CD4-positive, alpha-beta memory T cell (primary cell): ENCODE results near the gene HDGFL2. TPM values are rescaled to one million over a fixed set of nuclear protein-coding genes. Genes with fewer than 3 reads are reported as not detected.

Experiments
- CTCF ChIA-PET: fragments of 350-600 bp; sonication (Branson Sonifier 250); formaldehyde crosslinking; loops from one replicate; lab custom pipeline; 2021; ENCODE audit warnings: inconsistent platforms; ENCODE audit not compliant: partially characterized antibody; lab: Charles Lee
- POLR2A ChIA-PET: fragments of 350-600 bp; sonication (Branson Sonifier 250); formaldehyde crosslinking; loops from one replicate; lab custom pipeline; 2021; ENCODE audit not compliant: partially characterized antibody; lab: Charles Lee
- DNase-seq, 5 donors: peaks; one replicate each; pipeline versions ENCODE4 v3.0.0 to v3.0.0-alpha.2; 2020 to 2022; ENCODE audit warnings: mixed read lengths in 1 of 5
- H3K27ac ChIP-seq: one replicate; pipeline ENCODE4 v1.7.0; 2013; ENCODE audit warnings: low read depth, low read length
- H3K27me3 ChIP-seq: 2 replicates; pipeline ENCODE4 v1.7.0; 2013; ENCODE audit warnings: mild to moderate bottlenecking, low read length, moderate library complexity; ENCODE audit not compliant: insufficient read depth
- H3K36me3 ChIP-seq: 2 replicates; pipeline ENCODE4 v1.7.0; 2013; ENCODE audit warnings: mild to moderate bottlenecking, low read length, moderate library complexity; ENCODE audit not compliant: insufficient read depth
- H3K4me1 ChIP-seq: 2 replicates; pipeline ENCODE4 v1.7.0; 2013; ENCODE audit warnings: mild to moderate bottlenecking, low read length, moderate library complexity; ENCODE audit not compliant: insufficient read depth
- H3K4me3 ChIP-seq, 2 donors: one replicate each; pipeline ENCODE4 v1.7.0; 2013; ENCODE audit warnings: low read length in 2 of 2, mild to moderate bottlenecking in 1 of 2
- H3K9me3 ChIP-seq, 2 donors: one replicate each; pipeline ENCODE4 v1.7.0; 2013; ENCODE audit warnings: low read length in 2 of 2, control low read depth in 1 of 2; ENCODE audit not compliant: control insufficient read depth in 1 of 2
- H3K27ac Mint-ChIP-seq, 7 donors: one replicate each; pipeline ENCODE4 v1.8.0; 2020 to 2021; ENCODE audit warnings: mixed read lengths in 7 of 7, mild to moderate bottlenecking in 6 of 7, inconsistent platforms in 3 of 7, moderate library complexity in 3 of 7
- H3K27me3 Mint-ChIP-seq, 2 donors: one replicate each; pipeline ENCODE4 v1.8.0; 2020 to 2021; ENCODE audit warnings: mixed read lengths in 2 of 2
- H3K36me3 Mint-ChIP-seq, 2 donors: one replicate each; pipeline ENCODE4 v1.8.0; 2020 to 2021; ENCODE audit warnings: mixed read lengths in 2 of 2, inconsistent platforms in 1 of 2, mild to moderate bottlenecking in 1 of 2
- H3K4me1 Mint-ChIP-seq, 4 donors: one replicate each; pipeline ENCODE4 v1.8.0; 2020 to 2021; ENCODE audit warnings: mixed read lengths in 4 of 4, mild to moderate bottlenecking in 1 of 4
- H3K4me3 Mint-ChIP-seq, 8 donors: one replicate each; pipeline ENCODE4 v1.8.0; 2020 to 2021; ENCODE audit warnings: mixed read lengths in 8 of 8, mild to moderate bottlenecking in 7 of 8, moderate library complexity in 6 of 8, inconsistent platforms in 3 of 8
- H3K9me3 Mint-ChIP-seq, 8 donors: one replicate each; pipeline ENCODE4 v1.8.0; 2020 to 2021; ENCODE audit warnings: mixed read lengths in 8 of 8, mild to moderate bottlenecking in 5 of 8, inconsistent platforms in 3 of 8, moderate library complexity in 1 of 8
- intact Hi-C: fragments of 100-400 bp; cut with micrococcal nuclease; formaldehyde crosslinking; loops from one replicate; pipeline ENCODE4 v1.15.1; 2023
- polyA plus RNA-seq, 2 donors: library from polyadenylated mRNA; unstranded; fragments of 300-500 nt; fragmentation: Illumina TruSeq; gene quantifications; one replicate each; pipeline ENCODE4 v1.2.3, GENCODE V29; 2021
- total RNA-seq, 2 experiments: library from RNA; stranded (reverse); gene quantifications; one replicate each; pipeline ENCODE4 v1.2.3, GENCODE V29; 2021

Gene HDGFL2
- total and polyA plus RNA-seq, 4 experiments from 2014 or later = 3.5 to 39.7 (median 31.3) TPM

- no peak for DNase-seq
- Mint-ChIP-seq H3K27ac (no peak overlapping the region), H3K9me3 (peaks cover 0 to 2% (median 0%) of the 10 kb centered on the region in 8 donors), H3K4me3 (no peak overlapping the region), H3K4me1 (peaks cover 0 to 1% (median 0%) of the 10 kb centered on the region in 4 donors), H3K36me3 (peaks cover 26 to 37% of the 10 kb centered on the region in 2 donors), H3K27me3 (no peaks in the 10 kb centered on the region)
- Histone ChIP-seq H3K27ac (no peak overlapping the region), H3K4me3 (no peak overlapping the region), H3K4me1 (no peaks in the 10 kb centered on the region), H3K9me3 (no peaks in the 10 kb centered on the region), H3K36me3 (peaks cover 9% of the 10 kb centered on the region), H3K27me3 (no peaks in the 10 kb centered on the region)
- CTCF ChIA-PET = no interaction called here
- intact Hi-C loops = no loop called here
- POLR2A ChIA-PET = no interaction called here
Observed at GRCh38 chr19:4430760-4431159, 41.3 kb upstream of the HDGFL2 start.

GRCh38 chr19:4431296-4431695, 40.8 kb upstream of the HDGFL2 start:
- Histone ChIP-seq H3K9me3 (no peaks in the 10 kb centered on the region), H3K36me3 (peaks cover 9% of the 10 kb centered on the region), H3K4me1 (no peaks in the 10 kb centered on the region), H3K27me3 (no peaks in the 10 kb centered on the region), H3K27ac (no peak overlapping the region), H3K4me3 (no peak overlapping the region)
- intact Hi-C loops = no loop called here
- CTCF ChIA-PET = no interaction called here
- Mint-ChIP-seq H3K9me3 (peaks cover 0 to 2% (median 0%) of the 10 kb centered on the region in 8 donors), H3K4me1 (peaks cover 0 to 1% (median 0%) of the 10 kb centered on the region in 4 donors), H3K27me3 (no peaks in the 10 kb centered on the region), H3K4me3 (no peak overlapping the region), H3K27ac (no peak overlapping the region), H3K36me3 (peaks cover 26 to 37% of the 10 kb centered on the region in 2 donors)
- no peak for DNase-seq
- POLR2A ChIA-PET = no interaction called here

GRCh38 chr19:4431808-4432674, 40.1 kb upstream of the HDGFL2 start:
- Mint-ChIP-seq H3K9me3 (no peaks in the 10 kb centered on the region), H3K27me3 (no peaks in the 10 kb centered on the region), H3K4me1 (peaks cover 0 to 1% (median 0%) of the 10 kb centered on the region in 4 donors), H3K27ac (peak overlapping the region in 2 of 7 donors; percentile 57 to 60), H3K36me3 (peaks cover 26 to 37% of the 10 kb centered on the region in 2 donors), H3K4me3 (no peak overlapping the region)
- intact Hi-C loops = no loop called here
- POLR2A ChIA-PET = no interaction called here
- Histone ChIP-seq H3K4me3 (no peak overlapping the region), H3K27ac (no peak overlapping the region), H3K4me1 (no peaks in the 10 kb centered on the region), H3K36me3 (peaks cover 9% of the 10 kb centered on the region), H3K9me3 (no peaks in the 10 kb centered on the region), H3K27me3 (no peaks in the 10 kb centered on the region)
- DNase-seq = no peak
- CTCF ChIA-PET = no interaction called here

GRCh38 chr19:4432918-4433506, 39.1 kb upstream of the HDGFL2 start:
- H3K4me1 Mint-ChIP-seq = peaks cover 0 to 1% (median 0%) of the 10 kb centered on the region in 4 donors
- Histone ChIP-seq H3K36me3 (peaks cover 9% of the 10 kb centered on the region), H3K27ac (no peak overlapping the region), H3K9me3 (no peaks in the 10 kb centered on the region), H3K4me1 (no peaks in the 10 kb centered on the region), H3K4me3 (no peak overlapping the region), H3K27me3 (no peaks in the 10 kb centered on the region)
- H3K4me3 Mint-ChIP-seq = no peak overlapping the region
- H3K27me3 Mint-ChIP-seq = no peaks in the 10 kb centered on the region
- H3K9me3 Mint-ChIP-seq = no peaks in the 10 kb centered on the region
- H3K36me3 Mint-ChIP-seq = peaks cover 26 to 37% of the 10 kb centered on the region in 2 donors
- ChIA-PET CTCF (no interaction called here), POLR2A (no interaction called here)
- H3K27ac Mint-ChIP-seq = no peak overlapping the region
- intact Hi-C loops = no loop called here
- DNase-seq = no peak

GRCh38 chr19:4434391-4434790, 37.7 kb upstream of the HDGFL2 start:
- peak overlapping the region in 1 of 8 donors; percentile 48 for H3K4me3 Mint-ChIP-seq
- Histone ChIP-seq H3K27me3 (no peaks in the 10 kb centered on the region), H3K4me1 (no peaks in the 10 kb centered on the region), H3K36me3 (peaks cover 9% of the 10 kb centered on the region), H3K9me3 (no peaks in the 10 kb centered on the region), H3K4me3 (no peak overlapping the region), H3K27ac (no peak overlapping the region)
- peak overlapping the region in 2 of 7 donors; percentile 41 to 46 for H3K27ac Mint-ChIP-seq
- no peaks in the 10 kb centered on the region for H3K27me3 Mint-ChIP-seq
- H3K4me1 Mint-ChIP-seq = peaks cover 0 to 1% (median 0%) of the 10 kb centered on the region in 4 donors
- intact Hi-C loops = no loop called here
- POLR2A ChIA-PET = no interaction called here
- CTCF ChIA-PET = no interaction called here
- H3K36me3 Mint-ChIP-seq = peaks cover 22 to 35% of the 10 kb centered on the region in 2 donors
- no peak for DNase-seq
- H3K9me3 Mint-ChIP-seq = no peaks in the 10 kb centered on the region

- H3K27me3 Mint-ChIP-seq = no peaks in the 10 kb centered on the region
- no peak overlapping the region for H3K27ac ChIP-seq
- POLR2A ChIA-PET = no interaction called here
- H3K4me1 ChIP-seq = no peaks in the 10 kb centered on the region
- no peaks in the 10 kb centered on the region for H3K36me3 ChIP-seq
- H3K4me1 Mint-ChIP-seq = peaks cover 0 to 1% (median 0%) of the 10 kb centered on the region in 4 donors
- intact Hi-C loops = no loop called here
- CTCF ChIA-PET = no interaction called here
- H3K36me3 Mint-ChIP-seq = peaks cover 10 to 24% of the 10 kb centered on the region in 2 donors
- no peak overlapping the region for H3K27ac Mint-ChIP-seq
- no peaks in the 10 kb centered on the region for H3K9me3 Mint-ChIP-seq
- H3K4me3 Mint-ChIP-seq = no peak overlapping the region
- H3K9me3 ChIP-seq = no peaks in the 10 kb centered on the region
- no peak for DNase-seq
- H3K4me3 ChIP-seq = no peak overlapping the region
- no peaks in the 10 kb centered on the region for H3K27me3 ChIP-seq
Observed at GRCh38 chr19:4436231-4436630, 35.9 kb upstream of the HDGFL2 start.

GRCh38 chr19:4437103-4437502, 35.0 kb upstream of the HDGFL2 start:
- Mint-ChIP-seq H3K4me3 (no peak overlapping the region), H3K27me3 (no peaks in the 10 kb centered on the region), H3K36me3 (peaks cover 7 to 18% of the 10 kb centered on the region in 2 donors), H3K9me3 (no peaks in the 10 kb centered on the region), H3K27ac (no peak overlapping the region), H3K4me1 (peaks cover 1 to 3% (median 2%) of the 10 kb centered on the region in 4 donors)
- Histone ChIP-seq H3K27ac (no peak overlapping the region), H3K27me3 (no peaks in the 10 kb centered on the region), H3K4me3 (no peak overlapping the region), H3K9me3 (no peaks in the 10 kb centered on the region), H3K36me3 (no peaks in the 10 kb centered on the region), H3K4me1 (no peaks in the 10 kb centered on the region)
- no peak for DNase-seq
- CTCF ChIA-PET = no interaction called here
- intact Hi-C loops = no loop called here
- POLR2A ChIA-PET = no interaction called here
